NCI-H1105 treated with DMSO at 0.1 percent for 48 hours (cell line): ENCODE results near the gene MAGEB16.

ENCODE experiments used
- DNase-seq: peaks from one replicate; lab custom pipeline; 2025; lab: John Stamatoyannopoulos, UW

Gene MAGEB16

GRCh38 chrX:35798042-35798441 lies at the start of gene MAGEB16:
TSS of gene MAGEB16 (plus strand) at chrX:35798342. CDS start at chrX:35802197, 3,855 bp downstream.
- DNase-seq = no peak

GRCh38 chrX:35773958-35774564 lies 24.1 kb upstream of the MAGEB16 start:
- DNase-seq = no peak

- no peak for DNase-seq
Observed at GRCh38 chrX:35785075-35785474, 13.1 kb upstream of the MAGEB16 start.

GRCh38 chrX:35786271-35786670 lies 11.9 kb upstream of the MAGEB16 start:
- no peak for DNase-seq

GRCh38 chrX:35787867-35788266 lies 10.3 kb upstream of the MAGEB16 start:
- DNase-seq = no peak

- DNase-seq = no peak
Observed at GRCh38 chrX:35800474-35800873, 2.3 kb downstream of the MAGEB16 start.

GRCh38 chrX:35809781-35810180 lies 11.6 kb downstream of the MAGEB16 start:
- DNase-seq = no peak

GRCh38 chrX:35819241-35819640 lies 21.1 kb downstream of the MAGEB16 start:
- DNase-seq = no peak

- DNase-seq = no peak
Observed at GRCh38 chrX:35826503-35826902, 28.4 kb downstream of the MAGEB16 start.

- no peak for DNase-seq
Observed at GRCh38 chrX:35829501-35829900, 31.4 kb downstream of the MAGEB16 start.

- no peak for DNase-seq
Observed at GRCh38 chrX:35841872-35842271, 43.7 kb downstream of the MAGEB16 start.

GRCh38 chrX:35842674-35843073 lies 44.5 kb downstream of the MAGEB16 start:
- DNase-seq = no peak

GRCh38 chrX:35847736-35848135 lies 49.6 kb downstream of the MAGEB16 start:
- no peak for DNase-seq
